Stimulated activated CD4-positive, alpha-beta T cell treated with anti-CD3 and anti-CD28 coated beads, Interleukin-4, amount 100 ng/mL, for 4 hours (primary cell): ENCODE data around the gene COG3.

Experiments
- DNase-seq, 2 experiments: peaks; one replicate each; pipeline ENCODE4 v3.0.0-alpha.2; 2020

COG3 gene

DNA sequence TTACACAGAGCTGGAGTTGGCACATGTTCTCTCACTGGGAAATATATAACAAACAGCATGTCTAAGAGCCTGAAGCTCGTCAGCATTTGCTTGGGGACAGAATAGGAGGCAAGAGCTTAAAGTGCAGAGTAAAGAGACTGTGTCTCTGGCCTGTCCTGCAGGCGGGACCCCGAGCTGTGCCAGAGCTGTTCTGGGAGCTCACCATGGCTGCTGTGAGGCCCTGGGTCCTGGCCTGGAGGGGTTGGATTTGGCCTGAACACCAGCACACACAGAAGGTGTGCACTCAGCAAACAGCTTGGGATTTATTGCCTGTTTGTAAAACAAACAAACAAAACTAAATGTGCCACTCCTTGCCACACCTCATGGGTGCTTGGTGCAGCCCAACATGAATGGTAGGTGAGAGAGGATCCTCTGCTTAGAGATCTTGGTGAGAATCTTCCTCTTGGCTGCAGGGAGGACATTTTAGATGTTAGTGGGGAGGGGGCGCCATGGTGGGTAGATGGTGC lies 89.9 kb downstream of the COG3 start:
- DNase-seq = no peak

DNA sequence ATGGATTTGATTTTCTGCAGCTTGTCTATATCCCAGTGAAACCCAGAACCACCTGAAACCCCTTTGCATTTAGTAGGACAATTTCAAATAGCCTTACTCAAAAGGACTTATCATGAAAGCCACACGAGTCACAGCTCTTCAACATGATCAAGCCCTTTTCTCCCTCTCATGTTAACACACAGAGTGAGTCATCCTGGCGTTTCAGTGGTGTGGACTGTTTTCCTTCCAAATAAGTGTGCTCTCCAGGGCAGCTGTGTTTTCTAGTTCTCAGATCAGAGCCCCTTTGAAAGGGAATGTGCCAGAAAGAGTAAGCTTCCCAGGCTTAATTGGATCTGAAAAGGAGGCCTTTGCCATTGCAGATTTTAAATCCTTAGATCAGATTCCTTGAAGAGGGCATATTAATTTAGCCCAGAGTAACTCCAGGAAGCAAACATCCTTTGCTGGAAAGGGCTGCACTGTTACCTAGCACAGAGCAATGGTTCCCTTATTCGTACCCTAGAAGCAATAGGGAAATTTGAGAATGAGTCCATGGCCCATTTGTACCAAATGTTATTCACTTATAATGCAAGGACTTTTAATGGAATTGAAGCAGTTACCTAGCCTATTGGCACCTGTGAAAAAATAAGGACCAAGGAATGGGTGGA lies 99.5 kb downstream of the COG3 start:
- no peak for DNase-seq

GRCh38 chr13:45565331-45565730 lies 100.6 kb downstream of the COG3 start:
- DNase-seq = no peak

DNA sequence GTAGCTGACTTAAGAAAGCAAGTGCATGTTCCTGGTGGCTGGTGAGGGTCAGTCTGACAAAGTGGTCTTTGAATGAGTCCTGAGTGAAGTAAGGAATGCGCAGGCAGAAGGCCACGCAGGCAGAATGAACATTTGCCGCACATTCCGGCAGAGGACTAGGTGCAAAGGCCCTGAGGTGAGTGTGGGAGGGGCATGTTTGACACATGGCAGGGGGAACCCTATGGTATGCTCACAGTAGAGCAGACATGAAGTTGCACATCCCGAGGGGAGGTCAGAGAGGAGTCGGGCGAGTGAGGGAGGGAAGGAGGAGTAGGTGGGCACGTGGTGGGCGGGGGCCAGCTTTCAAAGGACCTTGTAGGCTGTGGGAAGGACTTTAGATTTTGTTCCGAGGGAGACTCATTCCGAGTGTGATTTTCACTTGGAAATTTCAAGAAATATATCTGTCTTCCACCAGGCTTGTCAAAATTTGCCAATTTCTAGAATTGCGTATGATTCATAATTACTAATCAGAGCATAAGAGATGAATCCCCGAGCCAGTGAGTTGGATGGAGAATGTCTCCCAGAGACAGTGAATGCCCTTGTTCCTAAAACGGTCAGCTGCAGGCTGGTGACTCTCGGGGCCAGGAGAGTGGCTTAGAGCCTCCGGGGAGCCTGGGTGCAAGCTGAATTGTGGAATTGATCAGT lies 110.5 kb downstream of the COG3 start:
- no peak for DNase-seq

DNA sequence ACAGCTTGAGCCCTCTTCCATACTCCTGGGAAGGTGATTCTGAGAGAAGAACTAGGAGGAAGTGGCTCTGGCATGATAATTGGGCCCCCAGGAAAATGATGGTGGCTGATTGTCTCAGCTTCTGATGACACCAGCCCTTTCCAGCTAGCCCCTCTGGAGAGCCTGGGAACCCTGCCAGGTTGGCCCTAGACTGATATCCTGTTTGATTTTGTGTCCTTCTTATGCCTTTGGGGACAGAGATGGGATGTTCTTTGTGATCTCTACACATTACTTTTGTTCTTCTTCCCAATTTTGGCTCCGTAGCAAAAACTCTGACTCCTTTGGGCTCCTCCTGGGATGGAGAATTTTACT lies 111.1 kb downstream of the COG3 start:
- no peak for DNase-seq

GRCh38 chr13:45576466-45576865 lies 111.7 kb downstream of the COG3 start:
- DNase-seq = no peak

GRCh38 chr13:45582408-45583076 lies 117.8 kb downstream of the COG3 start:
- DNase-seq = no peak

DNA sequence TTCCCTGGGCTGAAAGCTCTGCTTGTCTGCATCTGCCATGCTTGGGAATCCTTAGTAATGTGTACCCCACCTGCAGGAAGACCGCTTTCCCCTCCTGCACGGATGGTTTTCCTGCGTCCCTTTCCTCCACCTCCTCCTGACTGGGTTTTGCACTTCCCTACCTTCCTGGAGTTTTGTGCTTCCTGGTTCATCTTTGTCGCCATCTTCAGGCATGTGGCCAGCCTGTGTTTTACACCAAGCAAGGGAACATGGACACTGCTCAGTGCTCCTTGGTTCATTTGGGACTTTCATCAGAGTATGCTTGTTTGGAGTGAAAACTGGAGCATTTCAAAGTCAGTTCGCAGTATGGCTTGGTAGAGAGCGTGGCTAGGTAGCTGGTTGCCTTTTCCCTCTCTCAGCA lies 120.1 kb downstream of the COG3 start:
- DNase-seq = no peak
